K562 (cell line): ENCODE data around the gene CDC45. TPM values are rescaled to one million over a fixed set of nuclear protein-coding genes. Genes with fewer than 3 reads are reported as not detected.

ENCODE experiments used
- ATAC-seq: fragments of 200-7000 bp; cut with Tn5 transposase; 3 replicates; pipeline ENCODE4 v1.9.1; 2020; ENCODE audit warnings: moderate library complexity
- BruUV-seq: library from RNA; stranded (reverse); fragments of 400-500 nt; replicated peaks from 2 replicates; lab custom pipeline; 2021; lab: Mats Ljungman, UMichigan
- CTCF ChIA-PET: fragments of 300-600 bp; formaldehyde crosslinking; extraction: SDS; loops from one replicate; lab custom pipeline; 2021; ENCODE audit warnings: low intra/inter-chr PET ratio; lab: Yijun Ruan, JAX
- POLR2A ChIA-PET: fragments of 300-600, 350-650 bp; sonication (Branson Sonifier 250); formaldehyde crosslinking; extraction: SDS; loops from one replicate; lab custom pipeline; 2021; ENCODE audit warnings: antibody characterized with exemption, inconsistent platforms; lab: Yijun Ruan, JAX
- DNase-seq, 4 experiments: peaks; one replicate each; pipeline versions ENCODE4 v3.0.0 to v3.0.0-alpha.2; 2011 to 2018; ENCODE audit warnings: low spot score in 3 of 4, mixed read lengths in 3 of 4; ENCODE audit errors: extremely low read depth in 1 of 4
- FAIRE-seq: peaks from 2 replicates; lab custom pipeline; 2011; peaks lifted over from hg19 to GRCh38; lab: Jason Lieb, UNC
- H2AFZ ChIP-seq: 2 replicates; pipeline ENCODE4 v1.6.0; 2011; ENCODE audit warnings: low read depth, low read length, control low read depth, inconsistent platforms
- H3K27ac ChIP-seq: fragments of 200-600 bp; 3 replicates; pipeline ENCODE4 v1.8.0; 2011; ENCODE audit warnings: low read depth, mild to moderate bottlenecking, control low read depth, inconsistent platforms, low read length, moderate library complexity, mixed read lengths; ENCODE audit errors: extremely low read depth
- H3K27me3 ChIP-seq, 2 experiments: fragments of 300-600 bp in 1 of 2; 2 replicates in 1 of 2; 3 replicates in 1 of 2; pipeline versions ENCODE4 v1.6.0 to v1.8.0; 2011; ENCODE audit warnings: inconsistent platforms in 2 of 2, low read length in 2 of 2, mild to moderate bottlenecking in 1 of 2, mixed read lengths in 1 of 2, moderate library complexity in 1 of 2; ENCODE audit not compliant: control insufficient read depth in 2 of 2, insufficient read depth in 2 of 2
- H3K36me3 ChIP-seq: fragments of 300-600 bp; 3 replicates; pipeline ENCODE4 v1.8.0; 2011; ENCODE audit warnings: mild to moderate bottlenecking, low read length, inconsistent platforms; ENCODE audit not compliant: control insufficient read depth, insufficient read depth
- H3K4me1 ChIP-seq, 2 experiments: fragments of 200-600 bp in 1 of 2; replicated peaks in 1 of 2; 2 replicates in 1 of 2; 3 replicates in 1 of 2; pipeline versions ENCODE4 v1.5.1 to v1.8.0; 2011; ENCODE audit warnings: inconsistent platforms in 2 of 2, low read length in 2 of 2, mild to moderate bottlenecking in 1 of 2, mixed read lengths in 1 of 2, moderate library complexity in 1 of 2; ENCODE audit not compliant: control insufficient read depth in 2 of 2, insufficient read depth in 2 of 2
- H3K4me2 ChIP-seq: 2 replicates; pipeline ENCODE4 v1.6.1; 2011; ENCODE audit warnings: low read length, control low read depth, inconsistent platforms, mixed read lengths; ENCODE audit not compliant: insufficient read depth
- H3K4me3 ChIP-seq: fragments of 200-600 bp; sonication (generic), shearing (Covaris generic); 2 replicates; pipeline ENCODE4 v1.5.1; 2016; ENCODE audit warnings: control low read depth, inconsistent platforms
- H3K79me2 ChIP-seq: fragments of 200-600 bp; 3 replicates; pipeline ENCODE4 v1.8.0; 2011; ENCODE audit warnings: low read length, inconsistent platforms; ENCODE audit not compliant: control insufficient read depth, insufficient read depth
- H3K9ac ChIP-seq, 2 experiments: 2 replicates each; pipeline versions ENCODE4 v1.6.0 to v1.6.1; 2011; ENCODE audit warnings: low read depth in 2 of 2, low read length in 2 of 2, control low read depth in 1 of 2, inconsistent platforms in 1 of 2, mild to moderate bottlenecking in 1 of 2, mixed read lengths in 1 of 2; ENCODE audit not compliant: insufficient read depth in 1 of 2
- H3K9me1 ChIP-seq: one replicate; pipeline ENCODE4 v1.6.0; 2011; ENCODE audit warnings: inconsistent platforms, mild to moderate bottlenecking, low read length, moderate library complexity; ENCODE audit not compliant: control insufficient read depth, insufficient read depth
- H3K9me3 ChIP-seq: replicated peaks from 2 replicates; pipeline ENCODE4 v1.5.1; 2011; ENCODE audit warnings: low read depth, low read length, inconsistent platforms; ENCODE audit not compliant: control insufficient read depth, insufficient read depth
- H4K20me1 ChIP-seq: replicated peaks from 2 replicates; pipeline ENCODE4 v1.6.1; 2011; ENCODE audit warnings: low read length, inconsistent platforms, mixed read lengths; ENCODE audit not compliant: control insufficient read depth, insufficient read depth
- CHD1 ChIP-seq: fragments of 200-600 bp; sonication (generic); IDR thresholded peaks from one replicate; pipeline ENCODE4 v1.6.1; 2012; ENCODE audit warnings: mild to moderate bottlenecking, moderate library complexity, low read length, inconsistent platforms
- KAT2B ChIP-seq: IDR thresholded peaks from one replicate; pipeline ENCODE4 v1.6.1; 2012; ENCODE audit warnings: low read depth, mild to moderate bottlenecking, control low read depth, inconsistent platforms, low read length, moderate library complexity
- KLF1 ChIP-seq: fragments of 450-650 bp; IDR thresholded peaks from 2 replicates; pipeline ENCODE4 v1.6.1; 2016; ENCODE audit warnings: missing genetic modification characterization, missing compliant biosample characterization
- THAP12 ChIP-seq: fragments of 250-450 bp; sonication (Bioruptor Pico); IDR thresholded peaks from 2 replicates; pipeline ENCODE4 v1.9.0; 2021; ENCODE audit warnings: mild to moderate bottlenecking, inconsistent platforms
- XRCC5 ChIP-seq: fragments of 200-400 bp; formaldehyde crosslinking; IDR thresholded peaks from 2 replicates; pipeline ENCODE4 v1.6.1; 2017; ENCODE audit warnings: low read depth, mild to moderate bottlenecking, low read length
- ZBTB40 ChIP-seq, 2 experiments: fragments of 450-650 bp in 1 of 2; sonication (generic) in 1 of 2; formaldehyde crosslinking in 1 of 2; IDR thresholded peaks; 2 replicates each; pipeline versions ENCODE4 v1.7.1 to v1.9.0; 2016 to 2022; ENCODE audit warnings: inconsistent platforms in 1 of 2, mild to moderate bottlenecking in 1 of 2, missing genetic modification reagents in 1 of 2
- ZNF699 ChIP-seq: fragments of 250-450 bp; sonication (Bioruptor Pico); IDR thresholded peaks from 2 replicates; pipeline ENCODE4 v1.8.0; 2021; ENCODE audit warnings: mild to moderate bottlenecking, moderate library complexity; ENCODE audit not compliant: insufficient replicate concordance
- WGBS: fragments of 100-300 bp; shearing (Covaris generic); methylation state at CpG from one replicate; pipeline ENCODE4 v1.1.6; 2016; ENCODE audit warnings: low coverage, mixed read lengths; ENCODE audit not compliant: insufficient coverage; ENCODE audit errors: missing lambda C conversion rate; 5-methylcytosine and 5-hydroxymethylcytosine counted together
- in situ Hi-C: fragments of 300-500 bp; cut with MboI; formaldehyde crosslinking; loops from 4 replicates; pipeline ENCODE4 v1.15.0; 2018; ENCODE audit warnings: inconsistent platforms, mixed read lengths
- intact Hi-C: fragments of 100-400 bp; cut with micrococcal nuclease; formaldehyde crosslinking; loops from 2 replicates; pipeline ENCODE4 v1.14.2; 2022
- polyA plus RNA-seq, 8 experiments: library from polyadenylated mRNA; depleted of rRNA in 4 of 8; stranded (reverse) in 5 of 8; unstranded in 3 of 8; fragments of >200 nt; fragmentation: Nextera tagmentation in 2 of 8; fragmentation: Illumina TruSeq in 1 of 8; extraction: Ambion mirVana in 2 of 8; extraction: Trizol in 1 of 8; gene quantifications; 2 replicates each; pipeline versions ENCODE4 v1.2.1 to v1.2.3, GENCODE V29; 2011 to 2014; ENCODE audit warnings: inconsistent platforms in 1 of 8, missing spikeins in 1 of 8
- total RNA-seq, 7 experiments: library from RNA; depleted of rRNA in 6 of 7; stranded (reverse); fragments of >200 nt in 6 of 7; fragmentation: Illumina TruSeq in 2 of 7; extraction: Trizol in 2 of 7; gene quantifications; 2 replicates each; pipeline versions ENCODE4 v1.2.1 to v1.2.3, GENCODE V29; 2011 to 2021; ENCODE audit warnings: low replicate concordance in 1 of 7

Gene CDC45
- total and polyA plus RNA-seq, 9 of the 15 experiments (the other 6 are each of a cell fraction or from before 2014, with no cell fraction given), result 251 to 580 (median 410) TPM

- H3K4me1 ChIP-seq, result no peaks in the 10 kb centered on the region
- H3K4me2 ChIP-seq, result no peak overlapping the region
- H4K20me1 ChIP-seq, result 0 out of 2 replicates have a peak, but pooled peaks cover 3% of the 10 kb centered on the region
- no peak for ATAC-seq
- in situ Hi-C loops, result no loop called here
- no peak overlapping the region for H3K27ac ChIP-seq
- ChIA-PET POLR2A (interaction anchor here (0.5 to 7.8 kb wide), 11 partner anchors 10 to 340 kb away, joined by 3 to 131 read pairs (median 5); partner anchors contain the start of genes C22orf39 and HIRA), CTCF (no interaction called here)
- H3K27me3 ChIP-seq, result no peaks in the 10 kb centered on the region
- no peaks in the 10 kb centered on the region for H3K9me3 ChIP-seq
- no peaks in the 10 kb centered on the region for H3K79me2 ChIP-seq
- no peak for FAIRE-seq
- intact Hi-C loops, result no loop called here
- H3K9me1 ChIP-seq, result no peaks in the 10 kb centered on the region
- H3K4me3 ChIP-seq, result no peak overlapping the region
- H3K36me3 ChIP-seq, result peaks cover 96% of the 10 kb centered on the region
- no TSS peak for BruUV-seq
- H3K9ac ChIP-seq, result peak overlapping the region in 1 of 2 experiments; percentile 31; a peak in 2 of 4 replicates
- no peak for DNase-seq
- H2AFZ ChIP-seq, result no peak overlapping the region
- 88% methylated on average over 4 of the region's 4 CpGs for WGBS
- peak; percentile 30 for TF ChIP-seq KAT2B
- TF ChIP-seq ZNF699 (CRISPR knock-in tag), result peak; percentile 10
- TF ChIP-seq XRCC5, result no peak
- TF ChIP-seq ZBTB40 (IDR thresholded peaks at IDR 0.05), result no peak
- TF ChIP-seq ZBTB40 (CRISPR knock-in tag; IDR thresholded peaks at IDR 0.05), result peak; percentile 50; the same call in 1 of the 2 replicates
- TF ChIP-seq CHD1, result peak; percentile 32
- TF ChIP-seq KLF1 (tag), result 0 out of 2 replicates have a peak, but pooled peaks have one; percentile 57
- 0 out of 2 replicates have a peak, but pooled peaks have one; percentile 38 for TF ChIP-seq THAP12 (CRISPR knock-in tag)
These were observed 23.9 kb upstream of the CDC45 start for GRCh38 chr22:19455585-19456370.
